NCI-H1436 treated with DMSO at 0.1 percent for 48 hours (cell line): ENCODE results near the gene MCU.
"Not testable (repeated sequence)": the region's sequence is repeated elsewhere in the genome, so short reads cannot be mapped to it uniquely, and the experiment has no call there.

Source experiments
- DNase-seq: peaks from one replicate; lab custom pipeline; 2025; lab: John Stamatoyannopoulos, UW

The MCU gene

DNA sequence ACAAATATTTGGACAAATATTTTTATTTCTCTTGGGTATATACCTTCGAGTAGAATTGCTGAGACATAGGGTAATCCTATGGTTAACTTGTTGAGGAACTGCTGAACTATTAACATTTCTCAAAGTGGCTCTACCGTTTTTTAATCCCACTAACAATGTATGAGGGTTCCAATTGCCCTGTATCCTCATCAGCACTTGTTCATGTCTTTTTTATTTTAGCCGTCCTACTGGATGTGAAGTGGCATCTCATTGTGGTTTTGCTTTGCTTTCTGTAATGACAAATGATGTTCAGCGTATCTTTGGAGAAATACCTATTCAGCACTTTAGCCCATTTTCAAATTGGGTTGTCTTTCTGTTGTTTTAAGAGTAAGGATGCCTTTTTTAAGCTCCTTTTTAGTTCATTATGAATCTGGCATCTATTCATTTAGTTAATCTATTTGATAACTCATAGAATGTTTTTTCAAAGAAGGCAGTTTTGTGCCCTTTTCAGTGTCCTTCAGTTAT lies 40.0 kb downstream of the MCU start:
- DNase-seq, result no peak

DNA sequence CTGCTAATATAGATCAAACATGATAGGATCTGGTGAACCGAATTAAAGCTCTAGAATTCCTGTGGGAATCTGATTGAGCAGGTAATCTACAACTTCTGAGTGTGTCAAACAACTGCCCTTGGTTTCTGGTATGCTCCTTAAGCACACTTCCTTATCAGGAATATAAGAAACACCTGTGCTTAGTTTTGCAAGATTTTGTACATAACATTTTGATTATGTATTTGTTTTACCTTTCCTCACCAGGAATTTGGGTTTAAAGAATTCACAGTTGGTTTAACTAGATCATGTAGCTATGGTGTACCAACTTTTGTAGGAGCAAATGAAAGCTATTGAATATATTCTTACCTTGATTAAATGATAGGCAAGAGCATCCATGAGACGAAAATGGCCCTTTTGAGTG lies 40.6 kb downstream of the MCU start:
- no peak for DNase-seq

DNA sequence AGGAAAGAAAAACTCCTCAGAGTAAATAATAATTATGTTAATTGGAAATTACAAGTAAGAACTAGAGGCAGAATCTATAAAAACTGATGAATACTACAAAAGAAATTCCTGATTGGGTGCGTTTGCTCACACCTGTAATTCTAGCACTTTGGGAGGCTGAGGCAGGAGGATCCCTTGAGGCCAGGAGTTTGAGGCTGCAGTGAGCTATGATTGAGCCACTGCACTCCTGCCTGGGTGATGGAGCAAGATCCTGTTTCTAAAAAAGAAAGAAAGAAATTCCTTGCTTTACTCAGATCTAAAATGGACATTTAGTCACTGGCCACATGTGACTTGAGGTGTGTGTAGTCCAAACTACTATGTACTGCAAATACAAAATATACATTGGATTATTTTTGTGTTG lies 42.0 kb downstream of the MCU start:
- DNase-seq, result no peak

DNA sequence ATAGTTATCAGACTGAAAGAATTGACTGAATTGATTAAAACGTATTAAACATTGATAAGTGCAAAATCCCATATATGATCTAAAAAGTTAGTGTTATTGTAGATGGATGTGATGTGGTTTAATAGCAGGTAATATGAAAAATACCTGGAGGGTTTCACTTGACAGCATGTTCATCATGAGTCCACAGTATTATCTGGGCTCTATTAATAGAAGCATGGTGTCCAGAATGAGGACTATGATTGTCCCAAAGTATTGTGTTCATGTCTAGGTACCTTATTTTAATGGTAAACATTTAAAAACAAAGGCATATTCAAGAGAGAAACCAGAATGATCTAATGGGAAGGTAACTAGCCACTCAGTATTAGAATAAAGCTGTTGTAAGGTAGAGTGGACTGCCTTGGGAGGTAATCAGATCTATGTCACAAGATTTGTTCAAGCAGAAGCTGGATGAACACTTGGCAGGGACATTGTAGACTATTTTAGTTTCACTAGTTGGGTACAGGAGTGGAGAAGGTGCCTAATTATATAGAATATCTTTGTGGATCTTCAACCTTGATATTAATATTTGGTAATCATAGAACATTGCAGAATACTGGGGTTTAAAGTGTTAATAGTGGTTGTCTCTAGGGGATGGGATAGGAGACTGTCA lies 43.5 kb downstream of the MCU start:
- DNase-seq, result no peak

DNA sequence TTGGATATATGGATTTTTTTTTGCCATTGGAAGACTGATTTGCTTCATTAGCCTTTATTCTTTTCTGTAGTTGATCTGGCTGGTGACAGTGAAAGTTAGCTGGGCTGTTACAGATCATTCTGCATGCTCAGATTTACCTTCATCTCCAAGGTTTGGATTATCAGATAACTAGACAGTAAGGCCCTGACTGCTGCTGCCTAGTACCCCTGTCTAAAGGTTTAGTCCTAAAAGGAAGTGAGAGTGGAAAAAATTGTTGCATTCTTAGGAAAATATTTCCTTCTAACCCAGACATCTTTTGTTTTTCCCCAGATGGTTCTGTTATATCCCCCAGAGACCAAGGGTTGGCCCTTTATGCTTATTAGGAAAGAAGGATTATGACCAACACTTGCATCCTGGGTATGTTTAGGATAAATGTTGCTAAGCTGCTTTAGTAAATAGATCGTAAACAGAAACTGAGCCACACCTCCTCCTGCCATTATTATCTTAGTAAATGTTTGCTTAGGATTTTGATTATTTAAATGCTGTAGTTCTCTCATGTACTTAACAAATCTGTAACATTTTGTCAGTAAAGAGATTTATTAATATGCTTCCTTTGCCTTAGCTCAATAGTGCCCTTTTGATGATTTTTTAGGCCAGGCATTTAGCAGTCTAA lies 44.4 kb downstream of the MCU start:
- DNase-seq, result no peak

DNA sequence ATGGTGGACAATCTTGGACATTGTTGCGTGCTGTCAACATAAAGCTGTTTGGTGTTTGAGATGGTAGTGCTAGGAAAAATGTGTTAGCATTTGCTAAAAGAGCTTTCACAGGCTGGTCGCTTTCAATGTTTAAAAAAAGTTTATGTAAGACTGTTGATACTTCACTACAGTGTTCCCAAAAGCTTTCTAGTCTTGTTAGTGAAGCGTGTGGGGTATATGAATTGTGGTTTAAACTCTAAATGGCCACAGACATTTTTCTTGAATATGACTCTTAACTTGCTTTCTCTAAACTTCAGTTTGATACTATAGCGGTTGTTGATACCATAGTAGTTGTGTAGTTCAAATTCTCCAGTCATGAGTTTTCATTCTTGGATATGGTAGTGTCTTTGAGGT lies 44.9 kb downstream of the MCU start:
- DNase-seq, result no peak

DNA sequence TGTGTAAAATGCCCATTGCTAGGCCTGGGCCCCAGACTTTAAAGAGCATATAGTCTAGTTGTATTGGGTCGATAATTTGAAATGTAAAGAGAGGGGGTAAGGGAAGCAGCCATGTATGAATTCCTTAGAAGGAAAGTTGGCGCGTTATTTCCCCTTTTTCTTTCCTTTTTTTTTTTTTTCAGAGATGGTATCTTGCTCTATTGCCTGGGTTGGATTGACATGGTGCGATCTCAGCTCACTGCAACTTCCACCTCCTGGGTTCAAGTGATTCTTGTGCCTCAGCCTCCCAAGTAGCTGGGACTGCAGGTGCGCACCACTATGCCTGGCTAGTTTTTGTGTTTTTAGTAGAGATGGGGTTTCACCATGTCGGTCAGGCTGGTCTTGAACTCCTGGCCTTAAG lies 45.4 kb downstream of the MCU start:
- not testable (repeated sequence) for DNase-seq

DNA sequence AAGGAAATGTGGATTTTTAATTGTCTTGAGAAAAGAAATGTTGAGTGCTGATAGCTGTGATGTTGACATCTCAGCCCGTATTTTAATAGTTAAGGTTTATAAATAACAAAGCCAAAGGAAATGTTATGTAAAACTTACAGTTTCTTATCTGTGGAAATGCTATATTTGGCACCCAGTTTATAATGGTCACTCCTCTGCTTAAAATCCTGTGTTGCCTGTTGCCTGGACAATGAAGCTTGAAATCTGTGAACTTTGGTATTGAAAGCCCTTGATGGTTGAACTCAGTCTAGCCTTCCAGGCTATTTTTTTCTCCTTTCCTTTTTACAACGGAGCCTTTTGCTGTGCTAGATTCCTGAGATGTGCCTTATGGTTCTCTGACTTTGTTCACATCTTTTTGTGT lies 46.5 kb downstream of the MCU start:
- no peak for DNase-seq

DNA sequence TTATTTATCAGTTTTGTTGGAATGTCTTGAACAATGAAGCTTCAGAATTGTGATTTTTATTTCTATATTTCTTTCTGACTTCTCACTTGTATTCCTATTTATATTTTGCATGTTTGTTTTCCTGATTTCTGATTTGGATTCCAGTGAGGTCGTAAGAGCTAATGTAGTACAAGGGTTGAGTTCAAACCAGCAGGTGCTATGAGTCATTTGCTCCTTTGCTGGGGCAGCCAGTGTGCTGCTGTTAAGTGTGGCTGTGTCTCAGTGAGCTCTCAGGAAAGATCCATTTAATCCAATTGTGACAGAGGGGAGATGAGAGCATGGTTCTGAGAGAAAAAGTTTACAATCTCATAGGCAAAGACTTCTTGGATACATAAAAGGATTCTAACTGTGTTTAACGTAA lies 48.6 kb downstream of the MCU start:
- DNase-seq, result no peak

DNA sequence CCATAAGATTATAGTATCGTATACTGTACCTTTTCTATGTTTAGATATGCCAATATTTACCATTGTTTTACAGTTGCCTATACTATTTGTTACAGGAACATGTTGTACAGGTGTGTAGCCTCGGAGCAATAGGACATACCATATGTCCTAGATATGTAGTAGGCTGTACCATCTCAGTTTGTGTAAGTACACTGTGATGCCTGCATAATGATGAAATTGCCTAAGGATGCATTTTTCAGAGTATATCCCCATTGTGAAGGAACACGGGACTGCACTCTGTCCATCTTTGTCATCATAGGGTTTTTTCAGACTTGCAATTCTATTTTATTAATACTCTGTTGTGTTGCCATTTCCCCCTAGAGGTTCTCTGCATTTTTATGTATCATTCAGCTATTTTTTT lies 50.1 kb downstream of the MCU start:
- DNase-seq, result no peak

DNA sequence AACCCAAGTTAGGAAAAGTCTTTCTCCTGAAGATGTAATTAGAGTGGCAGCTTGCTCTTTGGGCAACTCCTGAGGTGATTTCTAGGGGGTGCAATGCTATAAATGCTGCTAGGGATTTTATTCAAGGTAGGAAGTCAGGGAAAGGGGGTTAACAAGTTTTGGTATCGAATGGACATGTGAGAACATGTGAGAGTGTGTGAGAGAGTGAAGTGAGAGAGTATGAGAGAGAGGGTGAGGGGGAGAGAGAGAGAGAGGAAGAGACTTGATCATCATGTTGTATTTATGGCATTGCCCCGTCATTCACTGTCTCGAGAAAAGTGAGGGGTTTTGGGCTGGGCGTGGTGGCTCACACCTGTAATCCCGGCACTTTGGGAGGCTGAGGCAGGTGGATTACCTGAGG lies 50.9 kb downstream of the MCU start:
- no peak for DNase-seq

DNA sequence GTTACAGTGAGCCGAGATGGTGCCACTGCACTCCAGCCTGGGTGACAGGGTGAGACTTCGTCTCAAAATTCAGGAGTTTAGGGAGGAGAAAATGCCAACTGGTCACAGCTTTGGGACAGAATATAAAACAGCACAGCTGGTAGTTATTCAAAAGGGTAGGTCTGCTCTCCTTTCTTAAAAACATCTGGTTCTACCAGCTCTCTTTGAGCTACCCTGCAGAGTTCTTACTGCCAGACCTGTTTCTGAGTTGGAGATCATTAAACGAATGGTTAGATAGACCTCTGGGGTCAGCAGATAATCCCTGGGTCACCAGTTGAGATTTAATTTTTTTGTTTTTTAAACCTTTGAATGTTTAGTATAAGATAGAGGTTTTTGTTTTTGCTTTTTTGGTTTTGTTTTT lies 52.6 kb downstream of the MCU start:
- DNase-seq, result no peak

DNA sequence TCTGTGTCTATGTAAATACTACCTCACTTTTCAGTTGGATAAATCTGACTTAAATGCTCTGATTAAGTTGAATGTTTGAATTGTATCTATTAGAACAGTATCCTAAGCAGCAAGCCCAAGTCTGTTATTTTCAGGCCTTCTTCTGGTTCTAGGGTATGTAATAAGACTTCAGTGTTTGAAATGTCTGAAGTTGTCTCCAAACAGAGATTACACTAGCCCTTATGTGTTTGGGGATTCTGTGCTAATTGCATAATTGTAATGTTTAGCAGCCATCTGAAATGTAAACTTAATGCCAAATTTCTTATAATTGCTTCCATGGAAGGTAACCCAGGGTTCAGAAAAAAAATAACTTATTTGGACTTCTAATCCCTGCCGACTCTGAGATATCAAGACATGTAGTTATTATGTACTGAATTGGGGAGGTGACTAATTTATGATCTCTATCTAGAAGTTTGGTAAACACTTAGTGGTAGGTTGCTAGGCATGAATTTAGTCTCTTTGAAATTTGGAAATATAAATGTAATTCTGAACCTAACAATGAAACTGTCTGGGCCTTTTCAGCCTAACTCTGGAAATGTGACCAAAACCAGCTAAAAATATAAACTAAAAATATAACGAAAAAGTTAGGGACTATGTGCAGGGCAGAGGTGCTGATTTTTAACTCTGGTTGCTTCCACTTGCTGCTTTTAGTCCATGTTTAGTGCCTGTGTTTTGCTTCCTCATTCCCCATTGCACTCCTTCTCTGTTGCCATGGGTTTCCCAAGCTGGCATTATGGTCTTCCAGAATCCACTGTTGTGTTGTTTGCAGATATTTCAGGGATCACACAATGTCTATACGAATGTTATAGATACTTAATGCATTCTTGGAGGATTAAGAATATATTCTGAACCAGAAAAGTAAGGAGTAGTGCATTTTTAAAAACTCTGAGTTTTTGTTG lies 54.8 kb downstream of the MCU start:
- DNase-seq, result no peak

DNA sequence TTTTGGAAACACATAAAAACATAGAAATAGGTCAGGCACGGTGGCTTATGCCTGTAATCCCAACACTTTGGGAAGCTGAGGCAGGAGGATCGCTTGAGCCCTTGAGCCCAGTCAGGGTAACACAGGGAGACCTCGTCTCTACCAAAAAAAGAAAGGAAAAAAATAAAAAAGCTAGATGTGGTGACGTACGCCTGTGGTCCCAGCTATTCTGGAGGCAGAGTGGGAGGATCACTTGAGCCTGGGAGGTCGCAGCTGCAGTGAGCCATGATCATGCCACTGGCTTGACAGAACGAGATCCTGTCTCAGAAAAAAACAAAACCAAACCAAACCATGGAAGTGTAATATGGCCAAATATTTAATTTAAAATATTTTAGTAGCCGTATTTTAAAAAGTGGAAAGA lies 55.6 kb downstream of the MCU start:
- no peak for DNase-seq

DNA sequence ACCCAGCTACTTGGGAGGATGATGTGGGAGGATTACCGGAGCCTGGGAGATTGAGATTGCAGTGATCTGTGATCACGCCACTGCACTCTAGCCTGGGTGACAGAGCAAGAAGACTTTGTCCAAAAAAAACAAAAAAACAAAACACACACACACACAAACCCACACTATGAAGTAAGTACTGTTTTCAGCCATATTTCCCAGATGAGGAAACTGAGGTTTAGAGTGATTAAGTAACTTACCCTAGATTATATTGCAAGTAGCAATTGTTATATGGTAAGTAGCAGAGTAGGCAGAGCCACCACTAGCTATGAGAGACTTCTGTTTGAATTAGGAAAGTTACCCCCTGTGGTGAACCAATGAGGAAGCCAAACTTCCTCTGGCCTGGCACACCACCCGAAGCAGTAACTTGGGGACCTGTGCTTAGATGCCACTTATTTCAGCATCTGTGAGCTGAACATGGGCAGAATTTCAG lies 61.9 kb downstream of the MCU start:
- no peak for DNase-seq

DNA sequence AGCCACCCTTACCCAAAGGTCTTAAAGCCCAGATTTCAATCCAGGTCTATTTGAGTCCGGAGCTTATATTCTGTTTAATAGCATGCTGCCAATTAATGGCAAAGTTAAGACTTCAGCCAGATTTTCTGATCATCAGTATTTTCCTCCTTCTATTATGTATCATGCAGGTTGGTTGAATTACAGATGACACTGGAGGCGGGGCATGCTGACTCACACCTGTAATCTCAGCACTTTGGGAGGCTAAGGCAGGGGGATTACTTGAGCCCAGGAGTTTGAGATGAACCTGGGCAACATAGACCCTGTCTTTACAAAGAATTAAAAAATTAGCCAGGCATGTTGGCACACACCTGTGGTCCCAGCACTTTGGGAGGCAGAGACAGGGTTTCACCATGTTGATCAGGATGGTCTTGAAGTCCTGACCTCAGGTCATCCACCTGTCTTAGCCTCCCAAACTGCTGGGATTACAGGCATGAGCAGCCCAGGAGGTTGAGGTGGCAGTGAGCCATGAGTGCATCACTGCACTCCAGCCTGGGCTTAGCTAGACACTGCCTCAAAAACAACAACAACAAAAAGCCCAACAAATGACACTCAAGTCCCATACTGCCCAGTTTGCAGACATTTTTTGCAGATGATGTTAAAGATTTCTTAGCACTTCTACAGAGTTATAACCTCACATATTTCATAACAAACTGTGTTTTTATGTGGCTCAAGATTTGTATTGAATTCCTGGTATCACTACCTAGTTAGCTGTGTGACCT lies 62.5 kb downstream of the MCU start:
- DNase-seq, result no peak

DNA sequence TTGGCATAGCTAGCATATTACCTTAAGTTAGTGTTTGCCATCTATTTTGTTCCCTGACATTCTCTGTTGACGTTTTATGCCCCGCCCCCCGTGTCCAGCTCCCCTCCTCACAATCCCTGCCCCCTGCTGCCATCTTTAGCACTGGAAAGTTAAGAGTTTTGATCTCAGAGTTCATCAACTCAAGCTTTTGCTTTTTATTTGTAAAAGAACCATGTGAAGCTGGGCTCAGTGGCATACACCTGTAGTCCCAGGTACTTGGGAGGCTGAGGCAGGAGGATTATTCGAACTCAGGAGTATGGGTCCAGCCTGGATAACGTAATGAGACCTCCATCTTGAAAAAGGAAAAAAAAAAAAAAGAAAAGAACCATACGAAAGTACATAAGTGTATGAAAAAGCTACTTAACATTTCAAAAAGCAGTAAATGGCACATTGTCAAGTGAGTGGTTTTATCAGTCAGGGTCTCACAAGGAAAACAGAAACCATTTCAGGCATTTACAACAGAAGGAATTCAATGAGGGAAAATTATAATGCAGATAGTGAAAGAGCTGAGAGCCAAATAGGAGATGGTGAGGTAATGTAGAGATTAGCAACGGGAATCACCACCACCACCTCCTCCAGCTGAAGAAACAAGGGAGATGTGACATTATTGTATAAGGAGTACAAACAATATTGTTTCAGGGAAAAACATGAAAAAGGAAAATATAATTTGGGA lies 64.9 kb downstream of the MCU start:
- no peak for DNase-seq

DNA sequence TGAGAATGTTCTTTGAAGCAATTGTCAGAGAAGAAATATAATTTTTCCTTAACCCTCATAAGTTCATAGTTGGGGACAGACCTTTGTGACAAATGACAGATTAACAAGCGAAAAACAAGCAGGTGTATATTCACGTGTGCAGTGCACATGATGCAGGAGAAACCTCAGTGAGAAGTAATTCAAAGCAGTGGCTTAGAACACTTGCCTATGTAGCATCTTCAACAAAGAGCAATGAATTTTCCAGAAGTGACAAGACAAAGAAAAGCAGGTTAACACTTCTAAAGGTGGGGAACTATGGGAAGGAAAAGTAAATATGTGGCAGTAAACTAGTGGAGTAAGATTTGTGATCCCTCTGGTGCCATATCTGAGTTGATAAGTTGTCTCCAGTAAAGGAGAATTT lies 65.8 kb downstream of the MCU start:
- no peak for DNase-seq

DNA sequence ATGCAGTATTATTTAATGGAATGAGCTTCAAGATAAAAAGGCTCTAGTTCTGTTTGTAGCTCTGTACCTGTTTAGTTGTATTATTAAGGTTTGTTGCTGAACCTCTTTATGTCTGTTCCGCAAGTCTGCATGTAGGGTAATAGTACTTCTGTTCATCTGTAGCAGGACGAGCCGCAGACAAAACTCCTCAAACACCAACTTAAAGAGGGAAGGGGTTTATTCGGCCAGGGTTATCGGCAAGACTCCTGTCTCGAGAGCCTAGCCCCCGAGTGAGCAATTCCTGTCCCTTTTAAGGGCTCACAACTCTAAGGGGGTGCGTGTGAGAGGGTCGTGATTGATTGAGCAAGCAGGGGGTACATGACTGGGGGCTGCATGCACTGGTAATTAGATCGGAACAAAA lies 67.0 kb downstream of the MCU start:
- DNase-seq, result not testable (repeated sequence)

DNA sequence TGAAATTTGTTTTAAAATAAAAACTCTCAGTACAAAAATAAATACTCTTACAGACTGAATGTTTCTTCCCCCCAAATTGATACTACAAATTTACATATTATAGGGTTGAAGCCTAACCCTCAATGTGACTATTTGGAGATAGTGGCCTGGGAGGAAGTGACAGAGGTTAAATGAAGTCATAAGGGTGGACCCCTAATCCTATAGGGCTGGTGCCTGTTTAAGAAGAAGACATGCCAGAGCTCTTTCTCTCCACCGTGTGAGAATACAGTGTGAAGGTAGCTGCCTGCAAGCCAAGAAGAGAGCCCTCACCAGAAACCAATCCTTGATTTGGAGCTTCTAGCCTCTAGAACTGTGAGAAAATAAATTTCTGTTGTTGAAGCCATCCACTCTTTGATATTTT lies 67.6 kb downstream of the MCU start:
- DNase-seq, result no peak

DNA sequence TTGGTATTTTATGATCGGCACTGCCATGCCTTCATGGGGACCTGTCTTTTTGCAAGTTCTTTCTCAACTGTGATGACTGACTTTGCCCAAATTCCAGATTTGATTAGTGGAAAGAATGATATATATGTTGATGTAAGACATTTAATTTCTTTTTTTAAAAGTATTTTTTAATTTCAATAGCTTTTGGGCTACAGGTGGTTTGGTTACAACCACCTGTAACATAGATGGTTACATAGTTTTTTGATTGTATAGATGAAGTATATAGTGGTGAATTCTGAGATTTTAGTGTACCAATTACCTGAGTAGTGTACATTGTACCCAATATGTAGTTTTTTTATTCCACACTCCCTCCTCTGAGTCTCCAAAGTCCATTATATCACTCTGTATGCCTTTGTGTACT lies 69.6 kb downstream of the MCU start:
- DNase-seq, result no peak
